Head of caudate nucleus (tissue), 42 donors: ENCODE data around the gene SNAP29.
"Not testable (repeated sequence)": the region's sequence is repeated elsewhere in the genome, so short reads cannot be mapped to it uniquely, and the experiment has no call there.

Experiments used
- DNase-seq, 42 donors: peaks; one replicate each; pipeline versions ENCODE4 v3.0.0 to v3.0.0-alpha.2; 2020 to 2021; ENCODE audit warnings: mixed read lengths in 7 of 42
- intact Hi-C: fragments of 100-400 bp; cut with DNase I; formaldehyde crosslinking; loops from one replicate; pipeline ENCODE4 v1.15.0; 2022

The SNAP29 gene

GRCh38 chr22:20858615-20859416, at the start of gene SNAP29, which contains the start of gene PI4KA:
Gene SNAP29, plus strand, starts transcription at chr22:20859007. Its CDS starts 104 bp downstream, at chr22:20859111.
Gene PI4KA, minus strand, starts transcription at chr22:20858811. Its CDS starts 86 bp downstream, at chr22:20858725.
- DNase-seq: peak; percentile 96 to 99 (median 98)
- intact Hi-C loops: loop anchor here (5.0 kb wide), 1 partner anchor 58 kb away; the partner anchor contains the start of gene CRKL

- intact Hi-C loops: no loop called here
Observed at GRCh38 chr22:20809538-20810185, 49.1 kb upstream of the SNAP29 start.

GRCh38 chr22:20810645-20811044, 48.2 kb upstream of the SNAP29 start:
- intact Hi-C loops: no loop called here
- DNase-seq: no peak

More at GRCh38 chr22:20809538-20810185, 49.1 kb upstream of the SNAP29 start:
- DNase-seq: no peak

GRCh38 chr22:20811171-20811570, 47.6 kb upstream of the SNAP29 start:
- DNase-seq: no peak
- intact Hi-C loops: no loop called here

- DNase-seq: no peak
- intact Hi-C loops: no loop called here
Observed at GRCh38 chr22:20811971-20812660, 46.7 kb upstream of the SNAP29 start.

GRCh38 chr22:20813056-20813455, 45.8 kb upstream of the SNAP29 start:
- no peak for DNase-seq
- intact Hi-C loops: no loop called here

GRCh38 chr22:20814221-20814808, 44.5 kb upstream of the SNAP29 start:
- intact Hi-C loops: no loop called here
- DNase-seq: no peak

- intact Hi-C loops: no loop called here
Observed at GRCh38 chr22:20815477-20816050, 43.2 kb upstream of the SNAP29 start.

GRCh38 chr22:20816559-20816958, 42.2 kb upstream of the SNAP29 start:
- DNase-seq: peak in 38 of 42 donors; percentile 9 to 85 (median 48)
- intact Hi-C loops: no loop called here

More at GRCh38 chr22:20815477-20816050, 43.2 kb upstream of the SNAP29 start:
- DNase-seq: no peak

- DNase-seq: no peak
- intact Hi-C loops: no loop called here
Observed at GRCh38 chr22:20818471-20818870, 40.3 kb upstream of the SNAP29 start.

GRCh38 chr22:20819471-20819870, 39.3 kb upstream of the SNAP29 start:
- DNase-seq: no peak
- intact Hi-C loops: no loop called here

GRCh38 chr22:20821717-20822239, 37.0 kb upstream of the SNAP29 start:
- DNase-seq, intact Hi-C loops: not testable (repeated sequence)

- intact Hi-C loops: no loop called here
- DNase-seq: no peak
Observed at GRCh38 chr22:20822240-20822639, 36.6 kb upstream of the SNAP29 start.

- intact Hi-C loops: no loop called here
Observed at GRCh38 chr22:20823264-20823663, 35.5 kb upstream of the SNAP29 start.

GRCh38 chr22:20825216-20825615, 33.6 kb upstream of the SNAP29 start:
- intact Hi-C loops: not testable (repeated sequence)

More at GRCh38 chr22:20823264-20823663, 35.5 kb upstream of the SNAP29 start:
- no peak for DNase-seq

GRCh38 chr22:20825624-20826023, 33.2 kb upstream of the SNAP29 start:
- intact Hi-C loops: no loop called here
- no peak for DNase-seq

More at GRCh38 chr22:20825216-20825615, 33.6 kb upstream of the SNAP29 start:
- peak in 1 of 42 donors; percentile 24 for DNase-seq

GRCh38 chr22:20826373-20827152, 32.2 kb upstream of the SNAP29 start:
- DNase-seq, intact Hi-C loops: not testable (repeated sequence)
